GM19240 (cell line): ENCODE data around the gene AK9.
"Not testable (repeated sequence)": the region's sequence is repeated elsewhere in the genome, so short reads cannot be mapped to it uniquely, and the experiment has no call there.

Source experiments
- DNase-seq: peaks from one replicate; pipeline ENCODE4 v3.0.0; 2011; ENCODE audit warnings: low spot score; ENCODE audit not compliant: insufficient read length

AK9 gene

GRCh38 chr6:109690737-109691621 lies at the start of gene AK9, which contains the start of gene FIG4:
AK9 (minus strand) TSS chr6:109691202; CDS start chr6:109675745, 15,457 bp downstream.
FIG4 (plus strand) TSS chr6:109691296; CDS start chr6:109691436, 140 bp downstream.
- DNase-seq: peak; percentile 42

- DNase-seq: no peak
Measured at GRCh38 chr6:109740787-109741186, 49.8 kb upstream of the AK9 start.

- DNase-seq: no peak
Measured at GRCh38 chr6:109739686-109740085, 48.7 kb upstream of the AK9 start.

GRCh38 chr6:109738667-109739066 lies 47.7 kb upstream of the AK9 start:
- DNase-seq: no peak

DNA sequence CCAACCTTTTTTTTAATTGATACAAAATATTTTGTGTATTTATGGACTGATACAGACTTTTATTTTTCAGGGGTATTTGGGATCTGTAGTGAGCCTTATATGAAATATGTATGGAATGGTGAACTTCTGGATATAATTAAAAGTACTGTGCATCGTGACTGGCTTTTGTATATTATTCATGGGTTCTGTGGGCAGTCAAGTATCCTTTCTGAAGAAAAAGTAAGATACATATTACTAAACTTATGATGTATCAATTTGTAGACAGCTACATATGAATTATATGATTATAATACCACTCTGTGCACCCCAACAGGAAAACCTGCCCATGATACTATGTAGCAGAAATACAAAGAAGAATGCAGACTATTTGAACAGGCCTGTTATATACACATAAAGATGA lies 47.3 kb upstream of the AK9 start:
- no peak for DNase-seq

DNA sequence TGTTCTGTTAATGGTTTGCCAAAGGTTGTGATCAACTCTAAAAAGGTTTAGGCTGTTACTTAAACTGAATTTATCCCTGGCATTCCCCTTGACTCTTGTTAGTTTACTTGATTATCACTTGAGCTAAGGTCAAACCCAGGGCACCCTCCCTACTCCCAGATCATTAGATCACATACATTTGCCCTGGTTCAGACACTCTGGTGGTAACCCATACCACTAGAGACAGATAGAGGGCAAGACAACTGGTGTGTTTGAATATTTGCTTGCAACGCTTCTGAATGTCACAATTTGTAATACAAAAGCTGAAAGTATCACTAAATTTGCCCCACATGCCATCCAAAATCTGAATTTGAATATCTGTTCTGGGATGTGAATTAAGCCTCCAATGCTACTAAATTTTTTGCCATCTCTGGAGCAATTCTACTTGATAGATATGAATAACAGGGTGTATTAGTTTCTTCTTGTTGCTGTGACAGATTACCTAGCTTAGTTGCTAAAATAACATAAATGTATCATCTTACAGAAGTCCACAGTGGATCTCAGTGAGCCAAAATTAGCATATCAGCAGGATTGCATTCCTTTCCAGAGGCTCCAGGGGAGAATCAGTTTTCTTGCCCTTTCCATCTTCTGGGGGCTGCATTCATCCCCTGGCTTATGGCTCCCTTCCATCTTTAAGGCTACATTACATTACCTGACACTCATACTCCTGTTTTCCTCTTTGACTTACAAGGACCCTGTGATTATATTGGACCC lies 45.4 kb upstream of the AK9 start:
- DNase-seq: no peak

DNA sequence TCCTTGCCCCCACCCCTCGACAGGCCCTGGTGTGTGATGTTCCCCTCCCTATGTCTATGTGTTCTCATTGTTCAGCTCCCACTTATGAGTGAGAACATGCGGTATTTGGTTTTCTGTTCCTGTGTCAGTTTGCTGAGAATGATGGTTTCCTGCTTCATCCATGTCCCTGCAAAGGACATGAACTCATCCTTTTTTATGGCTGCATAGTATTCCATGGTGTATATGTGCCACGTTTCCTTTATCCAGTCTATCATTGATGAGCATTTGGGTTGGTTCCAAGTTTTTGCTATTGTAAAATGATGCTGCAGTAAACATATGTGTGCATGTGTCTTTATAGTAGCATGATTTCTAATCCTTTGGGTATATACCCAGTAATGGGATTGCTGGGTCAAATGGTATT lies 34.2 kb upstream of the AK9 start:
- not testable (repeated sequence) for DNase-seq

- DNase-seq: no peak
Measured at GRCh38 chr6:109722564-109723254, 31.7 kb upstream of the AK9 start.

- no peak for DNase-seq
Measured at GRCh38 chr6:109722011-109722410, 31.0 kb upstream of the AK9 start.

DNA sequence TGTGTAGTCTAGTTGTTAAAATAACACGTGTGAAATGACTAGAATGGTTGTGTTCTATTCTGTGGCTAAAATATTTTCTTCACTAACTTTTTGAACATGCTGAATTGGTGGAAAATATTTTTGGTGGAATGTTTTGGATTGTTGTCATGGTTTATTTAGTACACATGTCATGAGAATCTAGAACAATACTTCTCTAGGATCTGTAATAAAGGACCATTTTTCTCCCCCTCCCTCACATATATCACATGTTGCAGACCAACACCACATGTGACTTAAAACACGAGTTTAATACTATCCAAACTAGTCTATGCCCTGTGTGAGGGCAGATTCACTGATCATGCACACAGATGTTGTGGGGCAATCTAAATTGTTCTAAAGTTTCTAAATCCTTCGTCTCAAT lies 29.3 kb upstream of the AK9 start:
- DNase-seq: no peak

DNA sequence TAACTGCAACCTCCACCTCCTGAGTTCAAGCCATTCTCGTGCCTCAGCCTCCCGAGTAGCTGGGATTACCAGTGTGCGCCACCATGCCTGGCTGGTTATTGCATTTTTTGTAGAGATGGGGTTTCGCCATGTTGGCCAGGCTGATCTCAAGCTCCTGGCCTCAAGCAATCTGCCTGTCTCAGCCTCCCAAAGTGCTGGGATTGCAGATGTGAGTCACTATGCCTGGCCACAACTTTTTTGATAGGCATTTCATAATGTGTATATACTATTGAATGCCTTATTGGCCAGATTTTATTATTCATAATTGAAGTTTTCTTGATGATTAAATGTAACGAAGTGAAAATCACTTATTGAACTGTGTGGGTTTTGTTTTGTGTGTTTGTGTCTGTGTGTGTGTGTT lies 28.0 kb upstream of the AK9 start:
- no peak for DNase-seq

- DNase-seq: no peak
Measured at GRCh38 chr6:109717971-109718370, 27.0 kb upstream of the AK9 start.

- DNase-seq: no peak
Measured at GRCh38 chr6:109715616-109716015, 24.6 kb upstream of the AK9 start.

DNA sequence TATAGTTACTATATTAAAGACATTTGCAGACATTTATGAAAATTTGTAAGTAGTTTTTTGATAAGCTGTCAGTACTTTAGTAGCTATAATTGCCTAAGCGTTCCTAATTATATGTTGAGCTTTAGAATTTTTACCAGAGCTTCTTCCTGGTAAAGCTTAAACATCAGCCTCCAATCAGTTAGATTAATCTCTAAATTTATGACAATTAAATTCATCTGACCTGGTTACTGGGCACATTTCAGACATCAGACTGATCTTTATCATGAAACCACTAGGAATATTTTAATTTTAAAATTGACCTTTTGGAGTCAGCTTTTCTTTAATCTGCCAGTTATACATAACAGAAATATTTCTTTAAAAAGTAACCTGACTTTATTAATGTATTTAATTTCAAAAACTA lies 23.6 kb upstream of the AK9 start:
- DNase-seq: no peak

DNA sequence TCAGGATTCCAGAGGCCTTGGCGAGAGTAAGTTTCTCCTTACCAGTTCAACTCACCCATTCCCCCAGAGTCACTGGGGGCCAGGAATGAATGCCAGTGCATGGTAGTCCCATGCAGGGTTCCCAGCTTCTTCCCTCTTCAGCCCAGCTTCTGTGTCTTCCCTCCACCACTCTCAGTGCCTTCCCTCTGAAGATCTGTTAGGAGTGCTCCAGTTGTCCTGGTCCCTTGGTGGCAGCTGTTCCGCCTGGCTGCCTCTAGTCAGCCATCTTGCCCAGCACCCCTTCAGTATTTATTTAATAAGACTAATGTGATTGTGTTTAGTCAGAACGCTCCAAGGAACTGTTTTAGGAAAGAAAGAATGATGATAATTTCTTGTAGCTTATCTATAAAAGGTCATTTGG lies 23.2 kb upstream of the AK9 start:
- no peak for DNase-seq

DNA sequence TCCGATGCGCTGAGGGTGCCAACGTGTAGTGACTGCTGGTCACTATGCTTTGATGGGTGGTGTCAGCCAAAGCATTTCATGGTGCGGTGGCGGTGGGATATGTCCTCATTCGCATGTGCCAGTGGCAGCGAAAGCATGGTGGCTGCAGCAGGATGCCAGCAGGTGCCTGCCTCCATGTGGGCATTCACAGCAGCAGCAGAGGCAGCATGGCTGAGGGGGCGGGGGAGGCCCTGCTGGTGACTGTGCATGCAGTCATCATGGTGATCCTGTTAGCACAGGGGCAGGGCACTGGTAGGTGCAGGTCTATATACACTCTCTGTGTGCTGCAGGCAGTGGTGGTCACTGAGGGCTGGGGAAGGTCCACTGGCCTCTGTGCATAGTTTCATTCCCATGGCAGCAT lies 22.1 kb upstream of the AK9 start:
- no peak for DNase-seq

DNA sequence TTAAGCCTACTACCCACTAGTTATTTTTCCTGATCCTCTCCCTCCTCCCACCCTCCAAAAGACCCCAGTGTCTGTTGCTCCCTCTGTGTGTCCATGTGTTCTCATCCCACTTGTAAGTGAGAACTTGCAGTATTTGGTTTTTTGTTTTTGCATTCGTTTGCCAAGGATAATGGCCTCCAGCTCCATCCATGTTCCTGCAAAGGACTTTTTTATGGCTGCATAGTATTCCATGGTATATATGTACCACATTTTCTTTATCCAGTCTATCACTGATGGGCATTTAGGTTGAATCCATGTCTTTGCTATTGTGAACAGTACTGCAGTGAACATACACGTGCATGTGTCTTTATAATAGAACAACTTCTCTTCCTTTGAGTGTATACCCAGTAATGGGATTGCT lies 17.1 kb upstream of the AK9 start:
- DNase-seq: not testable (repeated sequence)

DNA sequence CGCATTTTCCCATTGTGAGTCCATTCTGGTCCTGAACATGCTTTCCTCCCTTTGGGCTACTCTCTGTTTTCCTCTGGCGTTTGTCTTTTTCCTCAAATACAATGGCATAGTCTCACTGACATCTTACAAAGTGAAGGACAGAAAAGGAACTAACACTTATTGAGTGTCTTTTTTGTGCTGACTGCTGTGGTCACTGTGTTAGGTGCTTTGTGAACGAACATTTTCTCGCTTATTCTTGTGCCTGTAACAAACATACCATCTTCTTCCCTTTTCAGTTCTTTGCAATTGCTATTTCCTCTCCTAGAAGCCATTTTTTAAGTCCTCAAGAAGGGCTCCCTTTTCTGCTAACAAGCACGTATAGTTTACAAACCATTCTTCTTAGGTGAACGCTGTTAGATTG lies 15.5 kb upstream of the AK9 start:
- DNase-seq: no peak

DNA sequence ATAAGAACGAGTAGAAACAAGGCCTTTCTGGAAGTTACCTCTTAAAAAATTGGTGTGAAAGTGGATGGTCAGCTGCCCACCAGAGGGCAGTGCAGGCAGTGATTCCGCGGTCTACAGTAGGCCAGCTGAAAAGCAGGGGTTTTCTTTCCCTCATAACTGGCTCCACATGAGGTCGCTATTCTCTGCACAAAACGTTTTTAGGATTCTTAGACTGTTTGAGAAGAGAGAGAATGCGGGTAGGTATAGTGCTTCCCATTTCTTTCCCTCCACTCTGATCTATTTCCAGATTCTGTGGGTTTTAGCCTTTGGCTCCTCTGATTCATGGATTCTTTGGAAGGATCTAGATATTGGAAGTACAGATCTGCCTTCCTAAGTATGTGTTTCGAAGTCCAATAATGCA lies 14.3 kb upstream of the AK9 start:
- peak; percentile 38 for DNase-seq

- DNase-seq: no peak
Measured at GRCh38 chr6:109702791-109703190, 11.8 kb upstream of the AK9 start.

DNA sequence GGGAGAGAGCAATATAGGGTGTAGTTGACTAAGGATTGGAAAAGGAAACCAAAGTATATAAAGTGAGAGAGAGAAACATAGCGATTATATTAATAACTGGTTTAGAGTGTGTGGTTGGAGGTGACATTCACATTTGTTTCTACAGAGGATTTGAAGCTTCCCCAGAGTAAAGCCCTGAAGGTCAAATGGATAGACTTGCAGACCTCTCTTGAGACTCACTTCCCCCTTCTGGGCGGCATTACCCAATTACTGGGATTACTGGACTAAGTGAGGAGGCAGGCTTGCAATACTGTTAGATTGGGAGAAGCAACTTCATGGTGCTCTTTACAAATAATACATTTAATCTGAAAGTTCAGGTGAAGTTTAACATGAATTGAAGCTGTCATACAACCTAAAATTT lies 10.8 kb upstream of the AK9 start:
- DNase-seq: no peak

DNA sequence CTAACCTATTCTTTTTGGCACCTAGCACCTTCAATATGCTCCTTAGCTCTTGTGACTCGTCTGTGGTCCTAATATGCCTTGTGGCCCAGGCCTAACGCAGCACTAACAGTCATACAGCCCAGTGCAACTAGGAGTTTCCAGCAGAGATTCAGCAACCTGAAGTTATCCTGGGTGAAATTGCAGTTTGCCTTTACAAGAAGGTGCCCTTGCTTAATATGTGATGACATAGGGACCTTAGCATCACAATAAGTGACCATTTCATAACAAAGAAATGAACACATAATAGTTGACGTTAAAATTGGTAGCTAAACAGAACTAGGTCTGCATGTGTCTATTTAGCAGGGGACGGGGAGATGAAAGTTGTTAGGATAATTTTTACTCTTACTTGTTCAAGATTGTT lies 10.2 kb upstream of the AK9 start:
- no peak for DNase-seq
